ENCODE data around the gene DNAJC16. TPM values are rescaled to one million over a fixed set of nuclear protein-coding genes. Genes with fewer than 3 reads are reported as not detected.

DNAJC16 gene
- 20.7 and 22.1 TPM in 2 replicates for total RNA-seq (2021)
- long read RNA-seq, full-length matches to known transcripts, result 9 of 18 reads
- long read RNA-seq, partial matches to known transcripts, result 4 of 18 reads
- long read RNA-seq, other reads (novel, unspliced or antisense), result 5 of 18 reads

DNA sequence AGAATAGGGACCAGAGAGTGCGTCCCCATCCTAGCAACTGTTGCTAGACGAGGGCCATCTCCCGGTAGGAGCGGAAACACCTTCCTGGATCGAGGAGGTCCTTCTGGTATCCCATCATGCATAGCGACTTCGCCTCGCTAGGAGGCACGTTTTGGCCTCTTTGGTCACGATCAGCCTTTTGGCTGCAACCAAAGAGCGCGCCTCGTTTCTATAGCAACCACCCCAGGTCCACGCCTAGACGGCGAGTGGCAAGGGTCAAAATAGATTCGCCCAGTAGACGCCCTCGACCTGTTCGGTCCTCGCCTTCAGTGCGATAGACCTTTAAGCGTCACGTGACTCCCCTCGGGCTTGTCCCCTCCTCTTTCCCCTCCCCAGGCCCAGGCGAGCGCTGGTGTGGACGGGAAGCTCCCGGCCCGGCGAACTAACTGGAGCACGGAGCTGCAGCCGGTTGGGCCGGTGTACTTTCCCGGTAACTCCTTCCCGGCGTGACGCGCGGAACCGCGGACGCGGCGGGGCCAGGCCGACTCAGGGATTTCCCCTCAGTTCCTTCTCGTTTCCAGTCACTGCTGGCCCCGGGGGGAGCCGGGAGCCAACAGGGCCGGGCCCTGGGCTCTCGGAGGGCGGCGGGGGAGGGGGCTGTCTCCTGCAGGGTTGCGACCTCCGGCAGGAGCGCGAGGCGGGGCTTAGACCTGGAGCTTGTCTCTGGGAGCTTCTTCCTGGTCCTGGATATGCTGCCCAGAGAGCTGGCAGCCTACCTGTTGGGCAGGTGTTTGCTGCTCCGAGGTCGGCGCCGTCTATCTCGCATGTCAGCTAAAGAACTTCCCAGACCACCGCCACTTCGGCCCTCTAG lies at the start of gene DNAJC16:
TSS of gene DNAJC16 (plus strand) at position 359 of the 850 bp plus-strand sequence. CDS start 2,258 bp downstream, outside the sequence.
- no peaks in the 10 kb centered on the region for H3K27me3 Mint-ChIP-seq (ENCODE audit: low read depth)
- H3K4ac ChIP-seq (ENCODE audit: low read depth, low read length), result no peak within 1 kb of the TSS
- no peak within 1 kb of the TSS for H2BK15ac ChIP-seq (ENCODE audit: low read depth, low read length)
- H2BK20ac ChIP-seq (ENCODE audit: low read depth, low read length, poor library complexity, severe bottlenecking), result no peak within 1 kb of the TSS
- no peaks in the 10 kb centered on the region for H3K9me3 ChIP-seq (ENCODE audit: control insufficient read depth, low read depth, low read length)
- H3T11ph ChIP-seq (ENCODE audit: low read length), result no peak within 1 kb of the TSS
- H3K4me2 ChIP-seq (ENCODE audit: insufficient read depth, insufficient read length, low read length), result peak within 1 kb of the TSS; percentile 86
- H3K56ac ChIP-seq (ENCODE audit: insufficient read length, low read depth, low read length), result no peak within 1 kb of the TSS
- peaks cover 3% of the 10 kb centered on the region; the same call in 1 of the 2 replicates for H3K4me1 ChIP-seq (ENCODE audit: insufficient read depth, low read length)
- no peaks in the 10 kb centered on the region for H4K20me1 ChIP-seq (ENCODE audit: control insufficient read depth, insufficient read depth, insufficient read length)
- no peaks in the 10 kb centered on the region for H3K79me2 ChIP-seq (ENCODE audit: insufficient read depth, low read length)
- no peak within 1 kb of the TSS for H2BK12ac ChIP-seq (ENCODE audit: insufficient read length, low read depth, low read length)
- H3K27ac ChIP-seq (ENCODE audit: insufficient read length, low read depth, low read length), result no peak within 1 kb of the TSS
- peaks cover 28 to 37% of the 10 kb centered on the region in 2 experiments for H3K4me1 Mint-ChIP-seq
- peak within 1 kb of the TSS; percentile 23 for H3K18ac ChIP-seq (ENCODE audit: insufficient read length, low read depth, low read length)
- no peak within 1 kb of the TSS for H2BK120ac ChIP-seq (ENCODE audit: low read depth, low read length, poor library complexity, severe bottlenecking)
- WGBS (ENCODE audit: extremely low coverage, insufficient read length, low lambda C conversion rate), result no CpG with 5 or more reads among the region's 65 CpGs
- H3K27ac Mint-ChIP-seq, result peak within 1 kb of the TSS; percentile 38 to 74 (median 66); a peak in 6 of 7 replicates
- TF ChIP-seq, protein P1, sequence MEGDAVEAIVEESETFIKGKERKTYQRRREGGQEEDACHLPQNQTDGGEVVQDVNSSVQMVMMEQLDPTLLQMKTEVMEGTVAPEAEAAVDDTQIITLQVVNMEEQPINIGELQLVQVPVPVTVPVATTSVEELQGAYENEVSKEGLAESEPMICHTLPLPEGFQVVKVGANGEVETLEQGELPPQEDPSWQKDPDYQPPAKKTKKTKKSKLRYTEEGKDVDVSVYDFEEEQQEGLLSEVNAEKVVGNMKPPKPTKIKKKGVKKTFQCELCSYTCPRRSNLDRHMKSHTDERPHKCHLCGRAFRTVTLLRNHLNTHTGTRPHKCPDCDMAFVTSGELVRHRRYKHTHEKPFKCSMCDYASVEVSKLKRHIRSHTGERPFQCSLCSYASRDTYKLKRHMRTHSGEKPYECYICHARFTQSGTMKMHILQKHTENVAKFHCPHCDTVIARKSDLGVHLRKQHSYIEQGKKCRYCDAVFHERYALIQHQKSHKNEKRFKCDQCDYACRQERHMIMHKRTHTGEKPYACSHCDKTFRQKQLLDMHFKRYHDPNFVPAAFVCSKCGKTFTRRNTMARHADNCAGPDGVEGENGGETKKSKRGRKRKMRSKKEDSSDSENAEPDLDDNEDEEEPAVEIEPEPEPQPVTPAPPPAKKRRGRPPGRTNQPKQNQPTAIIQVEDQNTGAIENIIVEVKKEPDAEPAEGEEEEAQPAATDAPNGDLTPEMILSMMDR (conservative IDR thresholded peaks at IDR 0.05), result peak; percentile 18; the same call in 2 of the 3 replicates
- no peaks in the 10 kb centered on the region for H3K27me3 ChIP-seq (ENCODE audit: insufficient read depth, low read length)
- no peaks in the 10 kb centered on the region for H3K79me1 ChIP-seq (ENCODE audit: insufficient read depth, low read depth, low read length, poor library complexity, severe bottlenecking)
- DNase-seq, result peak; percentile 100
- H3K14ac ChIP-seq (ENCODE audit: insufficient read depth, low read length), result no peak within 1 kb of the TSS
- no peak within 1 kb of the TSS for H2AK5ac ChIP-seq (ENCODE audit: insufficient read length, low read length)
- H3K9me3 Mint-ChIP-seq, result no peaks in the 10 kb centered on the region
- no peak within 1 kb of the TSS for H2BK5ac ChIP-seq (ENCODE audit: insufficient read length, low read length)
- H3K36me3 Mint-ChIP-seq (ENCODE audit: insufficient read depth in 1 of 3, low read depth in 3 of 3), result peaks cover 0 to 13% (median 10%) of the 10 kb centered on the region in 3 experiments; a peak in 5 of 7 replicates
- H3K4me3 Mint-ChIP-seq, result peak within 1 kb of the TSS; percentile 92 to 95
- no peak within 1 kb of the TSS for H4K91ac ChIP-seq (ENCODE audit: insufficient read length, low read depth, low read length)
- peaks cover 8% of the 10 kb centered on the region for H3K23me2 ChIP-seq (ENCODE audit: insufficient read length, low read depth, low read length, poor library complexity, severe bottlenecking)
- no peak within 1 kb of the TSS for H4K8ac ChIP-seq (replicated peaks; ENCODE audit: insufficient read length, low read depth, low read length)
- peak within 1 kb of the TSS; percentile 49 for H3K9ac ChIP-seq (ENCODE audit: extremely low read depth, insufficient read length, low read length)
- H2AFZ ChIP-seq (ENCODE audit: low read length), result no peak within 1 kb of the TSS
- no peak within 1 kb of the TSS for H3K23ac ChIP-seq (ENCODE audit: insufficient read length, low read depth, low read length)
- no peak within 1 kb of the TSS for H4K5ac ChIP-seq (ENCODE audit: insufficient read length, low read depth, low read length)

All from H9 (cell line).